Stimulated activated memory B cell treated with anti-CD40 and anti-IgM and Interleukin-4, amounts not matched to agents 10 μg/mL and 1 μg/mL and 100 μg/mL, for 72 hours (primary cell): Measurements from ENCODE around the gene RAB31.

Source experiments
- ATAC-seq: fragments of 150-1000 bp; cut with Tn5 transposase; 2 replicates; pipeline ENCODE4 v1.10.0; 2021
- H3K27ac Mint-ChIP-seq: one replicate; pipeline ENCODE4 v1.8.0; 2022; ENCODE audit warnings: mild to moderate bottlenecking, mixed read lengths
- H3K27me3 Mint-ChIP-seq: one replicate; pipeline ENCODE4 v1.8.0; 2022; ENCODE audit warnings: mixed read lengths
- H3K36me3 Mint-ChIP-seq: one replicate; pipeline ENCODE4 v1.8.0; 2022; ENCODE audit warnings: mixed read lengths
- H3K4me1 Mint-ChIP-seq: one replicate; pipeline ENCODE4 v1.8.0; 2022; ENCODE audit warnings: mixed read lengths
- H3K4me3 Mint-ChIP-seq: one replicate; pipeline ENCODE4 v1.8.0; 2022; ENCODE audit warnings: mild to moderate bottlenecking, moderate library complexity, mixed read lengths
- H3K9me3 Mint-ChIP-seq: one replicate; pipeline ENCODE4 v1.8.0; 2022; ENCODE audit warnings: mixed read lengths

Gene RAB31

DNA sequence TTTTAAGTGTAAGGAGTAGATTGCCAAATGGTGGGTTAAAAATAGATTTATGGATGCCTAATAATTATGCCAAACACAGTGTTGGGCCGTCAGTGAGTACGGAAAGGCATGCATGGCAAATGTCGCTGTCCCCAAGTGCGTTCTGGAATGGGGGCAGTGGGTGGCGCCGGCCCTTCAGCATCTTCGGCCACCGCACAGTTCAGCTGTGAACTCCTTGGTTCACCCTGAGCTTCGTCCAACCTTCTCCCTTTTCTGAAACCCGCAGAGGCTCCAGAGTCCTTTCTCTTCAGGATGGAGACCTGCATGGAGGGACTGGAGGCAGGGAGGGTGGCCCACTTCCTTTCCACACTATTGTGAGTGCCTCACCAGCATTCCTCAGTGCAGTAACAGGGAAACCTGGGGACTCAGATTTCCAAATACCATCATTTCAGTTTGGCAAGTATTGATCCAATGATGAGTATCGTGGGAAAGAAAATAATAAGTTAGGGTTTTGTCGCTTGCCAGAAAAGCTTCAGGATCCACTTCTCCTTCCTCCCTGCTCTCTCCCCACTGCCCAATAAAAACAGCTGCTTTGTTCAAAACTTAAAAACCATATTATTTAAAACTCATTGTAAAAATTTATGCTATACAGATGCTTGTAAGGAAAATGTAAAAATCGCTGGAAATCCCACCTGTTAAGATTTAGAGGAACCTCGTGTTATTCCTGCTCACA lies 103.0 kb downstream of the RAB31 start:
- H3K27me3 Mint-ChIP-seq = no peaks in the 10 kb centered on the region
- ATAC-seq = no peak
- no peak overlapping the region for H3K27ac Mint-ChIP-seq
- no peak overlapping the region for H3K4me3 Mint-ChIP-seq
- peaks cover 5% of the 10 kb centered on the region for H3K4me1 Mint-ChIP-seq
- H3K36me3 Mint-ChIP-seq = peaks cover 22% of the 10 kb centered on the region
- H3K9me3 Mint-ChIP-seq = no peaks in the 10 kb centered on the region

DNA sequence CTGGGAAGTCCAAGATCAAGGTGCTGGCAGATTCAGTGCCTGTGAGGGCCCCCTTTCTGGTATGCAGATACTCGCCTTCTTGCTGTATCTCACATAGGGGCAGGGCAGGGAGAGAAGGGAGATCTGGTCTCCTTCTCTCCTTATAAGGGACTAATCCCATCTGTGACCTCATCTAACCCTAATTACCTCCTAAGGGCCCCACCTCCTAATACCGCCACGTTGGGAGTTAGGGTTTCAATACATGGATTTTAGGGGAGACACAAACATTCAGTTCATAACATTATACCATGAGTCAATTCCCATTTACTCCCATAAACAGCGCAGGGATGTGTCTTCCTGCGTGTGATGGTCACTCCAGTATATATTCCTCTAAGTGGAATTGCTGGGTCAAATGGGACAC lies 103.9 kb downstream of the RAB31 start:
- no peak for ATAC-seq
- no peak overlapping the region for H3K4me3 Mint-ChIP-seq
- H3K9me3 Mint-ChIP-seq = no peaks in the 10 kb centered on the region
- no peaks in the 10 kb centered on the region for H3K27me3 Mint-ChIP-seq
- H3K36me3 Mint-ChIP-seq = peaks cover 22% of the 10 kb centered on the region
- H3K27ac Mint-ChIP-seq = no peak overlapping the region
- no peaks in the 10 kb centered on the region for H3K4me1 Mint-ChIP-seq

DNA sequence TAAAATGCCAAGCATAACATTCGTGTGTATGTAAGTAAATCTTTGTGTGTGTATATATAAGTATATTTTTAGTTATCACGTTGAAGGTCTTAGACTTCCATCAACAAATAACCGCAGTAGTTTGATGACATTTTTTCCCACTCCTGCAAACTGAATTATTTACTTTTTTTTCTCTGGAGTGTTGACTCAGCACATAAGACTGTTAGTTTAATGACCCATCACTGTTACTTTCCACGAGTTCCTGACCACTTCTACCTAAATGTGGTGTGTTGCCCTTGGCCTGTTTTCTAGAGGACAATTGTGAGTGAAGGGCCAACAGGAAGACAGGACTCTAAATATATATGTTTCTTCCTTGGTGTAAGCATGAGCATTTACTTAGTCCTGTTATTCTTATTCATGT lies 106.3 kb downstream of the RAB31 start:
- H3K9me3 Mint-ChIP-seq = peaks cover 9% of the 10 kb centered on the region
- peaks cover 44% of the 10 kb centered on the region for H3K36me3 Mint-ChIP-seq
- H3K4me3 Mint-ChIP-seq = no peak overlapping the region
- no peaks in the 10 kb centered on the region for H3K27me3 Mint-ChIP-seq
- peaks cover 2% of the 10 kb centered on the region for H3K4me1 Mint-ChIP-seq
- no peak overlapping the region for H3K27ac Mint-ChIP-seq
- ATAC-seq = no peak

DNA sequence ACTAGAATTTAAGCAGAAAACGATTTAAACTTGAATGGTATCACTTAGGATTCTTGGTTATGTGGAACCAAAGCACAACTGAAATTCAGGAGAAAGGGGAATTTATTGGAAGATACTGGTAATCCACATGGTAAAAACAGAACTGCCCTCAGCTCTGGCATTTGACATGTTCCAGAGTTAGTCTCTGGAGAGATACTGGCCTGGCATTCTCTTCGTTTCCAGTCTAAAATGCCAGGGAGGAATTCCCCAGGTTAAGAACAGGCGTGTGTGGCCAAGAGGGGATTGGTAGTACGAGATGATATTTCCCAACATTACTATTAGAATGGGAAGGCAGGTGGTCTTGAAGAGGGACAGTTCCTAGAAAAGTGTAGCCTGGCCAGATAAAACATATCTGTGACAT lies 109.2 kb downstream of the RAB31 start:
- H3K4me3 Mint-ChIP-seq = no peak overlapping the region
- no peaks in the 10 kb centered on the region for H3K27me3 Mint-ChIP-seq
- peaks cover 57% of the 10 kb centered on the region for H3K36me3 Mint-ChIP-seq
- ATAC-seq = no peak
- H3K9me3 Mint-ChIP-seq = peaks cover 9% of the 10 kb centered on the region
- H3K27ac Mint-ChIP-seq = no peak overlapping the region
- peaks cover 14% of the 10 kb centered on the region for H3K4me1 Mint-ChIP-seq

DNA sequence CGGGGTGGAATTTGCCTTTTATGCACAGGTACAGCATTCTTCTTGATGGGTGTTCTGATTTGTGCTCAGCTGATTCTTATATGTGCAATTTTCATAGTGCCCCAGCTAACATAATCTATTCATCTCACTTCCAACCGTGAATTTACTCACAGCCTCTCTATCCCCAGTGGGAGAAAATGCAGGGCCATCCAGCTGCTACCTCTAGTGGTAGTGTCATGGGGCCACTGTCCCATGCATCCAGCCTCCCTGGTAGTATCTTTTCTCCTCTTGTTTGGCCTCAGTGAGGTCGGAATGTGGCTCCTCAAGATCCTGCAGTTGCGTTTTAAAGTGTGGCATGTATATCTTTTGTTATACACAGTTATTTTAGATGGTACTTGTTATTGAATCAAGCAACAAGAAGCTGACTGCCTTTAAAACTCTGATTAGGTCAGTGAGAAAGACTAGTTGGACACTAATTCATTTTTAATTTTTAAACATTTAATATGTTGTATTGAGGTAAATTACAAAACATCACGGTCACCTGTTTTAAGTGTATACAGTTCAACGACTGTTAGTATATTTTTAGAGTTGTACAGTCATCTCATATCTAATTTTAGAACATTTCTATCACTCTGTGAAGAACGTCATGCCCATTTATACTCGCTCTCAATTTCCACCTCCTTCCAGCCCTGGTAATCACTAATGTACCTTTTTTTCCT lies 109.8 kb downstream of the RAB31 start:
- Mint-ChIP-seq H3K4me1 (peaks cover 14% of the 10 kb centered on the region), H3K27ac (no peak overlapping the region), H3K4me3 (no peak overlapping the region), H3K27me3 (no peaks in the 10 kb centered on the region), H3K36me3 (peaks cover 57% of the 10 kb centered on the region), H3K9me3 (peaks cover 9% of the 10 kb centered on the region)
- no peak for ATAC-seq

DNA sequence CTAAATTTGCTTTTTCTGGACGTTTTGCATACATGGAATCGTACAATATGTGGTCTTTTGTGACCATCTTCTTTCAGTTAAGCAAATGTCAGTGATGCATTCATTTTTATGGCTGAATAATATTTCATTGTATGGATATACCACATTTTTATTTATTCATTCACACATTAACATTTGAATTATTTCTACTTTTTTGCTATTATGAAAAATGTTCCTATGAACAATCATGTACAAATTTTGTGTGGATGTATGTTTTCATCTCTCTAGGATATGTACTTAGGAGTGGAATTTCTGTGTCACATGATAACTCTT lies 110.3 kb downstream of the RAB31 start:
- peaks cover 14% of the 10 kb centered on the region for H3K4me1 Mint-ChIP-seq
- peaks cover 9% of the 10 kb centered on the region for H3K9me3 Mint-ChIP-seq
- no peak overlapping the region for H3K27ac Mint-ChIP-seq
- H3K4me3 Mint-ChIP-seq = no peak overlapping the region
- no peak for ATAC-seq
- no peaks in the 10 kb centered on the region for H3K27me3 Mint-ChIP-seq
- H3K36me3 Mint-ChIP-seq = peaks cover 57% of the 10 kb centered on the region

DNA sequence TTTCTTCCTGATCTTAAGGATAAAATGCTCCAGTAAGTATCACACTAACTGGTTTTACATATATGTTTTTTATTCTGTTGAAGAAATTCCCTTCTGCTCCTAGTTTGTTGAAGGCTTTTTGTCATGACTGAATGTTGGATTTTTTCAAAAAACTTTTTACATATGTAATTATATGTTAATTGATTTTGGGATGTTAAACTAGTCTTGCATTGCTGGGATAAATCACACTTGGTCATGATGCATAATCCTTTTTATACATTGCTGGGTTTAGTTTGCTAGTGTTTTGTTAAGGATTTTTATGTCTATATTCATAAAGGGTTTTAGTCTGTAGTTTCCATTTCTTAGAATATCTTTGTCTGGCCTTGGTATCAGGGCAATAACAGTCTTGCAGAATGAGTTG lies 112.0 kb downstream of the RAB31 start:
- Mint-ChIP-seq H3K36me3 (peaks cover 48% of the 10 kb centered on the region), H3K9me3 (peaks cover 9% of the 10 kb centered on the region), H3K4me1 (peaks cover 18% of the 10 kb centered on the region), H3K27ac (no peak overlapping the region), H3K4me3 (no peak overlapping the region), H3K27me3 (no peaks in the 10 kb centered on the region)
- no peak for ATAC-seq

DNA sequence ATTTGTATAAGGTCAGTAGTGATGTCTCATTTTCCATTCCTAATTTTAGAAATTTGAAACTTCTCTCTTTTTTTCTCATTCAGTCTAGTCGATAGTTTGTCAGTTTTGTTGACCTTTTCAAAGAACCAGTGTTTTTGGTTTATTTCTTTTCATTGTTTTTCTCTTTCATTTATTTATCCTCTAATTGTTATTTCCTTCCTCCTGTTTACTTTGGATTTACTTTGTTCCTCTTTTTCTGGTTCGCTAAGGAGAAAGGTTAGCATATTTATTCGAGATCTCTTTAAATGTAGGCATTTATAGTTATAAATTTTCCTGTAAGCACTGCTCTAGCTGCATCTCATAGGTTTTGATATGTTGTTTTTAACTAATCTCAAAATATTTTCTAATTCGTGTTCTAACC lies 112.6 kb downstream of the RAB31 start:
- Mint-ChIP-seq H3K9me3 (peaks cover 9% of the 10 kb centered on the region), H3K36me3 (peaks cover 48% of the 10 kb centered on the region), H3K4me3 (no peak overlapping the region), H3K27me3 (no peaks in the 10 kb centered on the region), H3K27ac (no peak overlapping the region), H3K4me1 (peaks cover 24% of the 10 kb centered on the region)
- no peak for ATAC-seq

DNA sequence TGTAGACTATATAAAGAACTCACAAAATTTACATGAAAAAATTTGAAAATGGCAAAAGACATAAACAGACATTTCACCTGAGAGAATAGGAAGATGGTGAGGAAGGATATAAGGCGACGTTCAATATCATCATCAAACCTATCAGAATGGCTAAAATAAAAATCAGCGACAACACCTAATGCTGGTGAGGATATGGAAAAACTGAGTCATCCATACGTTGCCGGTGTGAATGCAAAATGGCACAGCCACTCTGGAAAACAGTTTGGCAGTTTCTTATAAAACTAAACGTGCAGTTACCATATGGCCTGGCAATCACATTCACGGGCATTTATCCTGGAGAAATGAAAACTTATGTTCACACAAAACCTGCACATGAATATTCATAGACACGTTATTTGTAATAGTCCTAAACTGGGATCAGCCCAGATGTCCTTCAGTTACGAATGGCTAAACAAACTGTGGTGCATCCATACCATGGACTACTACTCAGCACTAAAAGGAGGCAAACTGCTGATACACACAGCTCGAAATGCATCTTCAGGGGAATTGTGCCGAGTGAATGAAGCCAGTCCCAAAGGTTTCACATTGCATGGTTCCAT lies 114.6 kb downstream of the RAB31 start:
- no peak for ATAC-seq
- H3K36me3 Mint-ChIP-seq = peaks cover 41% of the 10 kb centered on the region
- no peak overlapping the region for H3K27ac Mint-ChIP-seq
- H3K4me3 Mint-ChIP-seq = no peak overlapping the region
- peaks cover 9% of the 10 kb centered on the region for H3K9me3 Mint-ChIP-seq
- H3K4me1 Mint-ChIP-seq = peaks cover 37% of the 10 kb centered on the region
- no peaks in the 10 kb centered on the region for H3K27me3 Mint-ChIP-seq

DNA sequence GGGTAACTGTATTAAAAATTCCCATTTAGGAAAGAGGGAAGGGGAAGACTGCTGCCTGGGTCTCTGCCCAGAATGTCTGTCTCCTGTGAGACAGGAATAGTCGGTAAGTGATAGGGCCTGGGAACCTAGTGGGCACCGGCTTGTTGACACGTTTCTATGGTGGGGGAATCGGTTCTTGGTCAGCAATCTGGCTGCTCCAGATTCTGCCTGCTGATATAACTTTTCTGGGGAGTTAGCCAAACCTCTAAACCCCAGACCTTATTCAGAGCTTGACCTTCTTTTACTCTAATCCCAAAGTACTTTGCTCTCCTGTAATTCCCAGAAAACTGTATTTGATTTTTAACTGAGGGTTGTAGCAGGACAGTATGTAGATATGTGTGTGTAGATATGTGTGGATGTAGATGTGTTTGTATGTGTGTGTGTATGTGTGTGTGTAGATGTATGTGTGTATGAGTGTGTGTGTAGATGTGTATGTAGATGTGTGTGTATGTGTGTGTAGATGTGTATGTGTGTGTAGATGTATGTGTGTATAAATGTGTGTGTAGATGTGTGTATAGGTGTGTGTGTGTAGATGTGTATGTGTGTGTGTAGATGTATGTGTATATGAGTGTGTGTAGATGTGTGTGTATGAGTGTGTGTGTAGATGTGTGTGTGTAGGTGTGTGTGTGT lies 115.8 kb downstream of the RAB31 start:
- Mint-ChIP-seq H3K4me3 (no peak overlapping the region), H3K36me3 (peaks cover 32% of the 10 kb centered on the region), H3K4me1 (peaks cover 41% of the 10 kb centered on the region), H3K27me3 (no peaks in the 10 kb centered on the region), H3K27ac (no peak overlapping the region), H3K9me3 (peaks cover 3% of the 10 kb centered on the region)
- ATAC-seq = no peak

DNA sequence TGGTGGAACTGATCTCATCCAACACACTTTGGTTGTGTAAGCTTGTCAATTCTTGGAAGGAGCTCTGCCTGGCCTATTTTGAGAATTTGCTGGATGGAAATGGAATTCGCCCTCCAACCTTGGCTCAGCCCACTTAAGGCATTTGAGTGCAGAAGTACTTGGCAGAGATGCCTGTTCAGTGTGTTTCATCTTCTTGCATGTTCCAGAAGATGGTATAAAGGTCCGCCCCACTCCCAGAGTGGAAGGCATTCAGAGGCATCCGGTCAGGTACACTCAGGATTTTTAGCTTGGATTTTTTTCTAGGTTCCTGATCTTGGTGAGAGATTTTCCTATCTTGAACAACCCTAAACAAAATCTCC lies 116.4 kb downstream of the RAB31 start:
- H3K4me1 Mint-ChIP-seq = peaks cover 44% of the 10 kb centered on the region
- H3K36me3 Mint-ChIP-seq = peaks cover 27% of the 10 kb centered on the region
- no peak overlapping the region for H3K27ac Mint-ChIP-seq
- ATAC-seq = no peak
- H3K9me3 Mint-ChIP-seq = no peaks in the 10 kb centered on the region
- no peak overlapping the region for H3K4me3 Mint-ChIP-seq
- no peaks in the 10 kb centered on the region for H3K27me3 Mint-ChIP-seq

DNA sequence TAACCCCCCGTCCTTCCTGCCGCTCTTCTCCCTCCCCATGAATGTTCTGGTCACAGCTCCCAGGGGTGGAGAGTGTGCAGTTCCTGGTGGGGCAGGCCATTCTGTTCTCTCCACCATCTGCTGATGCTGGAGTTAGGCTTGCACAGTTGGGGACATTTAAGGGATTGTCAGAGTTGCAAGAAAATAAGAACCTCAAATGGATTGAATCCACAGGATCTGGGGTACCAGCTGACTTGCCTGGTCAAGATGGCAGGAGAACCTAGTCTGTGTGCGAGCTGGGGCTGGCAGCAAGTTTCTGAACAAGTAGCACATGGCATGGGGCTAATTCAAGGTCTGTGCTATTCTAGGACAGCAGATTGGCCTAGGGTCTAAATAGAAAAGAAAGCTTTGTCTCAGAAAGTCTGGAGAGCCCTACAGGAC lies 116.9 kb downstream of the RAB31 start:
- Mint-ChIP-seq H3K27ac (peak overlapping the region; percentile 20), H3K4me3 (no peak overlapping the region), H3K9me3 (no peaks in the 10 kb centered on the region), H3K27me3 (no peaks in the 10 kb centered on the region), H3K36me3 (peaks cover 22% of the 10 kb centered on the region), H3K4me1 (peaks cover 40% of the 10 kb centered on the region)
- ATAC-seq = no peak

DNA sequence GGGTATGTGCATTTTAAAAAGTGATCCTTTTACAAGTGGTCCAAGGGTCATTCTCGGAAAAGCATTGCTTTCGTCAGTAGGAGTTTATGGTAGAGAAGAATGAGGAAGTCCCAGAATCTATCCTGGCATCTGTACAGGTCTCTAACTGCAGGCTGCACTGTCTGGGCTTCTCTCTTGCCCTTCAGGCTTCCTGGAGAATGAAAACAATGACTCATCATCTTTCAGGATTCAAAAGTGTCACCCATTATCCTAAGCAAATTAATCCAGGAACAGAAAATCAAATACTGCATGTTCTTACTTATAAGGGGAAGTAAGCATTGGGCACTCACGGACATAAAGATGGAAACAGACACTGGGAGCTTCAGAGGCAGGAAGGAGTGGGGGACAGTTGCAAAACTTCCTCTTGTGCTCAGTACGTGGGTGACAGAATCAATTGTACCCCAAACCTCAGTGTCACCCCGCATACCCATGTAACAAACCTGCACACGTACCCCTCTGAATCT lies 117.5 kb downstream of the RAB31 start:
- H3K4me1 Mint-ChIP-seq = peaks cover 36% of the 10 kb centered on the region
- no peaks in the 10 kb centered on the region for H3K9me3 Mint-ChIP-seq
- H3K27ac Mint-ChIP-seq = peak overlapping the region; percentile 20
- no peak overlapping the region for H3K4me3 Mint-ChIP-seq
- H3K27me3 Mint-ChIP-seq = no peaks in the 10 kb centered on the region
- ATAC-seq = peak; percentile 54
- H3K36me3 Mint-ChIP-seq = peaks cover 18% of the 10 kb centered on the region

DNA sequence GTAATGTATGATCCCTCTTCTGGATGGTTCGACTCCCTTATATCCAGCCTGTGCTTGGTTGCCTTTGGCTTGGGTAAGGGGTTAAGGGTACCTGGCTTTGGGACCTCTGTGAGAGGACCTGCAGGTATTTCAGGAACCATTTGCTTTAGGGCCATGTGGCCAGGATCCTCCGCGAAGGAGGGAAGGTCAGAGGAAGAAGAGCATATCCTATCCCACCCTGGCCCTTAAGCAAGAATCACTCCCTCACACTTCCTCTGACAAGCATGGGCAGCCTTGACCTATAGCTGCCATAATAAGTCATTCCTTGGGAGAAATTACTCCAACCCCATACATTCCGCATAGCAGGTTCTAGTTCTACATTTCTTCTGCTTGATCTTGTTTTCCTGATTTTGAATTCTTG lies 118.6 kb downstream of the RAB31 start:
- Mint-ChIP-seq H3K36me3 (peaks cover 15% of the 10 kb centered on the region), H3K27ac (peak overlapping the region; percentile 33), H3K9me3 (no peaks in the 10 kb centered on the region), H3K4me3 (no peak overlapping the region), H3K27me3 (no peaks in the 10 kb centered on the region), H3K4me1 (peaks cover 33% of the 10 kb centered on the region)
- no peak for ATAC-seq

DNA sequence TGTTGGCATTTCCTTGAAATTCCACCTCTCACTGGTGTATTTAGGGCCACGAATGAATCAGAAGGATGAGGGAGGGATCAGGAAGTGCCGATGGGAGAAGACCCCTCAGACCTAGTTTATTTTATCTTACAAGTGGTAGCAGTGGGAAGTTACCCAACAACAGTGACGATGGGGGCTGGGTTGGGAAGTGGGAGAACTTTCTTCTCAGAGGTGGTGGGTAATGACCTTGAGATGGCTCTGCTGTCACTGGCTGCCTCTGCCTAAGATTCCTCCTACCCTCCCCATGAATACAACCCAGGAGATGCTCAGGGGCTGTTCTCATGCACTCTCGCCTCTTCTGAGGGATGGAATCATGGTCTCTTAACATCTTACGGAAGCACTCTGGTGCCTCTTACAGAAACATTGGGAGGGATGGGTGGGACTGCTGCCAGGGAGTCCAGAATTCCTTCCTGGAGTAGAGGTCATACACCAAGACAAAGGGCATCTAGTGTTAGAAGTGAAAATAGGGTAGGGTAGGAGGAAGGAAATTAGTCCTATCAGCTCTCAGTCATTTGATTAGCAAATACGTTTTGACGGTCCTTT lies 119.2 kb downstream of the RAB31 start:
- Mint-ChIP-seq H3K4me1 (peaks cover 33% of the 10 kb centered on the region), H3K9me3 (no peaks in the 10 kb centered on the region), H3K4me3 (no peak overlapping the region), H3K27me3 (no peaks in the 10 kb centered on the region), H3K36me3 (peaks cover 18% of the 10 kb centered on the region), H3K27ac (peak overlapping the region; percentile 33)
- ATAC-seq = no peak
